K562 (cell line): ENCODE data around the gene HOXA10. TPM values are rescaled to one million over a fixed set of nuclear protein-coding genes. Genes with fewer than 3 reads are reported as not detected.

Experiments used
- ATAC-seq: fragments of 200-7000 bp; cut with Tn5 transposase; 3 replicates; pipeline ENCODE4 v1.9.1; 2020; ENCODE audit warnings: moderate library complexity
- BruUV-seq: library from RNA; stranded (reverse); fragments of 400-500 nt; replicated peaks from 2 replicates; lab custom pipeline; 2021; lab: Mats Ljungman, UMichigan
- CTCF ChIA-PET: fragments of 300-600 bp; formaldehyde crosslinking; extraction: SDS; loops from one replicate; lab custom pipeline; 2021; ENCODE audit warnings: low intra/inter-chr PET ratio; lab: Yijun Ruan, JAX
- POLR2A ChIA-PET: fragments of 300-600, 350-650 bp; sonication (Branson Sonifier 250); formaldehyde crosslinking; extraction: SDS; loops from one replicate; lab custom pipeline; 2021; ENCODE audit warnings: antibody characterized with exemption, inconsistent platforms; lab: Yijun Ruan, JAX
- DNase-seq, 4 experiments: peaks; one replicate each; pipeline versions ENCODE4 v3.0.0 to v3.0.0-alpha.2; 2011 to 2018; ENCODE audit warnings: low spot score in 3 of 4, mixed read lengths in 3 of 4; ENCODE audit errors: extremely low read depth in 1 of 4
- FAIRE-seq: peaks from 2 replicates; lab custom pipeline; 2011; peaks lifted over from hg19 to GRCh38; lab: Jason Lieb, UNC
- H2AFZ ChIP-seq: 2 replicates; pipeline ENCODE4 v1.6.0; 2011; ENCODE audit warnings: low read depth, low read length, control low read depth, inconsistent platforms
- H3K27ac ChIP-seq: fragments of 200-600 bp; 3 replicates; pipeline ENCODE4 v1.8.0; 2011; ENCODE audit warnings: low read depth, mild to moderate bottlenecking, control low read depth, inconsistent platforms, low read length, moderate library complexity, mixed read lengths; ENCODE audit errors: extremely low read depth
- H3K27me3 ChIP-seq, 2 experiments: fragments of 300-600 bp in 1 of 2; 2 replicates in 1 of 2; 3 replicates in 1 of 2; pipeline versions ENCODE4 v1.6.0 to v1.8.0; 2011; ENCODE audit warnings: inconsistent platforms in 2 of 2, low read length in 2 of 2, mild to moderate bottlenecking in 1 of 2, mixed read lengths in 1 of 2, moderate library complexity in 1 of 2; ENCODE audit not compliant: control insufficient read depth in 2 of 2, insufficient read depth in 2 of 2
- H3K36me3 ChIP-seq: fragments of 300-600 bp; 3 replicates; pipeline ENCODE4 v1.8.0; 2011; ENCODE audit warnings: mild to moderate bottlenecking, low read length, inconsistent platforms; ENCODE audit not compliant: control insufficient read depth, insufficient read depth
- H3K4me1 ChIP-seq, 2 experiments: fragments of 200-600 bp in 1 of 2; replicated peaks in 1 of 2; 2 replicates in 1 of 2; 3 replicates in 1 of 2; pipeline versions ENCODE4 v1.5.1 to v1.8.0; 2011; ENCODE audit warnings: inconsistent platforms in 2 of 2, low read length in 2 of 2, mild to moderate bottlenecking in 1 of 2, mixed read lengths in 1 of 2, moderate library complexity in 1 of 2; ENCODE audit not compliant: control insufficient read depth in 2 of 2, insufficient read depth in 2 of 2
- H3K4me2 ChIP-seq: 2 replicates; pipeline ENCODE4 v1.6.1; 2011; ENCODE audit warnings: low read length, control low read depth, inconsistent platforms, mixed read lengths; ENCODE audit not compliant: insufficient read depth
- H3K4me3 ChIP-seq: fragments of 200-600 bp; sonication (generic), shearing (Covaris generic); 2 replicates; pipeline ENCODE4 v1.5.1; 2016; ENCODE audit warnings: control low read depth, inconsistent platforms
- H3K79me2 ChIP-seq: fragments of 200-600 bp; 3 replicates; pipeline ENCODE4 v1.8.0; 2011; ENCODE audit warnings: low read length, inconsistent platforms; ENCODE audit not compliant: control insufficient read depth, insufficient read depth
- H3K9ac ChIP-seq, 2 experiments: 2 replicates each; pipeline versions ENCODE4 v1.6.0 to v1.6.1; 2011; ENCODE audit warnings: low read depth in 2 of 2, low read length in 2 of 2, control low read depth in 1 of 2, inconsistent platforms in 1 of 2, mild to moderate bottlenecking in 1 of 2, mixed read lengths in 1 of 2; ENCODE audit not compliant: insufficient read depth in 1 of 2
- H3K9me1 ChIP-seq: one replicate; pipeline ENCODE4 v1.6.0; 2011; ENCODE audit warnings: inconsistent platforms, mild to moderate bottlenecking, low read length, moderate library complexity; ENCODE audit not compliant: control insufficient read depth, insufficient read depth
- H3K9me3 ChIP-seq: replicated peaks from 2 replicates; pipeline ENCODE4 v1.5.1; 2011; ENCODE audit warnings: low read depth, low read length, inconsistent platforms; ENCODE audit not compliant: control insufficient read depth, insufficient read depth
- H4K20me1 ChIP-seq: replicated peaks from 2 replicates; pipeline ENCODE4 v1.6.1; 2011; ENCODE audit warnings: low read length, inconsistent platforms, mixed read lengths; ENCODE audit not compliant: control insufficient read depth, insufficient read depth
- ATF7 ChIP-seq: fragments of 450-650 bp; IDR thresholded peaks from 2 replicates; pipeline ENCODE4 v1.7.1; 2014; ENCODE audit warnings: mild to moderate bottlenecking, moderate library complexity
- ELK3 ChIP-seq: fragments of 450-650 bp; formaldehyde crosslinking; IDR thresholded peaks from 2 replicates; pipeline ENCODE4 v1.4.0; 2020; ENCODE audit warnings: mild to moderate bottlenecking
- MCM3 ChIP-seq: fragments of 450-650 bp; IDR thresholded peaks from 2 replicates; pipeline ENCODE4 v1.6.1; 2016
- NRF1 ChIP-seq, 2 experiments: fragments of 450-650 bp; IDR thresholded peaks in 1 of 2; conservative IDR thresholded peaks in 1 of 2; 2 replicates each; pipeline ENCODE4 v1.6.1; 2014; ENCODE audit warnings: mild to moderate bottlenecking in 2 of 2
- PML ChIP-seq: IDR thresholded peaks from 2 replicates; pipeline ENCODE4 v1.6.1; 2012; ENCODE audit warnings: low read length, inconsistent platforms
- SIX5 ChIP-seq, 2 experiments: IDR thresholded peaks; 2 replicates each; pipeline ENCODE4 v1.6.1; 2011; ENCODE audit warnings: low read length in 2 of 2, borderline replicate concordance in 1 of 2, low read depth in 1 of 2, mild to moderate bottlenecking in 1 of 2, moderate library complexity in 1 of 2; ENCODE audit not compliant: insufficient read depth in 1 of 2
- ZNF644 ChIP-seq: fragments of 200-800 bp; sonication (Bioruptor generic); IDR thresholded peaks from 2 replicates; pipeline ENCODE4 v1.6.1; 2016; ENCODE audit warnings: low read depth, missing genetic modification characterization, missing compliant biosample characterization
- WGBS: fragments of 100-300 bp; shearing (Covaris generic); methylation state at CpG from one replicate; pipeline ENCODE4 v1.1.6; 2016; ENCODE audit warnings: low coverage, mixed read lengths; ENCODE audit not compliant: insufficient coverage; ENCODE audit errors: missing lambda C conversion rate; 5-methylcytosine and 5-hydroxymethylcytosine counted together
- in situ Hi-C: fragments of 300-500 bp; cut with MboI; formaldehyde crosslinking; loops from 4 replicates; pipeline ENCODE4 v1.15.0; 2018; ENCODE audit warnings: inconsistent platforms, mixed read lengths
- intact Hi-C: fragments of 100-400 bp; cut with micrococcal nuclease; formaldehyde crosslinking; loops from 2 replicates; pipeline ENCODE4 v1.14.2; 2022
- polyA plus RNA-seq, 8 experiments: library from polyadenylated mRNA; depleted of rRNA in 4 of 8; stranded (reverse) in 5 of 8; unstranded in 3 of 8; fragments of >200 nt; fragmentation: Nextera tagmentation in 2 of 8; fragmentation: Illumina TruSeq in 1 of 8; extraction: Ambion mirVana in 2 of 8; extraction: Trizol in 1 of 8; gene quantifications; 2 replicates each; pipeline versions ENCODE4 v1.2.1 to v1.2.3, GENCODE V29; 2011 to 2014; ENCODE audit warnings: inconsistent platforms in 1 of 8, missing spikeins in 1 of 8
- total RNA-seq, 7 experiments: library from RNA; depleted of rRNA in 6 of 7; stranded (reverse); fragments of >200 nt in 6 of 7; fragmentation: Illumina TruSeq in 2 of 7; extraction: Trizol in 2 of 7; gene quantifications; 2 replicates each; pipeline versions ENCODE4 v1.2.1 to v1.2.3, GENCODE V29; 2011 to 2021; ENCODE audit warnings: low replicate concordance in 1 of 7

Gene HOXA10
- total and polyA plus RNA-seq, 9 of the 15 experiments (the other 6 are each of a cell fraction or from before 2014, with no cell fraction given): not detected

DNA sequence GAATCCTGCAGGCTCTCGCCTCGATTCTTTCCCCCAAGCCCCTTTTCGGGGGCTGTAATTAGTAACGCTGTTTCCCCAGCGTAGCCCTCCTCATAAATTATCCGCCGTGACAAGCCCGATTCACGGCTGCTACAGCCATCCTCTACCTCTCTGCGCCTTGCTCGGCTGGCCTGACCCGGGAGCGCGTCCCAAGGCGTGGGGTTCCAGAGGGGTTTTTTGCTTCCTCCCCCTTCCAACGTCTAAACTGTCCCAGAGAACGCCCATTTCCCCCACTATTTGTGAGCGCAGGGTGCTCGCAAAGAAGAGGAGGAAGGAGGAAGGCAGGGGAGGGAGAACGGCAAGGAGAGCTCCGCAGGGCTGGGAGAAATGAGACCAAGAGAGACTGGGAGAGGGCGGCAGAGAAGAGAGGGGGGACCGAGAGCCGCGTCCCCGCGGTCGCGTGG lies 31.5 kb downstream of the HOXA10 start:
- H3K79me2 ChIP-seq: no peaks in the 10 kb centered on the region
- no peaks in the 10 kb centered on the region for H3K9me1 ChIP-seq
- TF ChIP-seq ZNF644 (tag) (no peak), MCM3 (no peak), PML (no peak), SIX5 (IDR thresholded peaks at IDR 0.05; ENCODE audit: borderline replicate concordance in 1 of 2, insufficient read depth in 1 of 2, low read depth in 1 of 2, low read length in 2 of 2) (no peak), ELK3 (CRISPR knock-in tag) (no peak), NRF1 (conservative IDR thresholded peaks at IDR 0.05 in 1 of 2, IDR thresholded peaks at IDR 0.05 in 1 of 2) (no peak), ATF7 (no peak)
- BruUV-seq: no TSS peak
- in situ Hi-C loops: loop anchor here (10.0 kb wide), 1 partner anchor 288 kb away; no protein-coding TSS in a partner anchor
- ATAC-seq (no peak), FAIRE-seq (no peak), DNase-seq (no peak)
- no peak overlapping the region for H3K9ac ChIP-seq
- H3K27me3 ChIP-seq: peaks cover 27 to 83% of the 10 kb centered on the region in 2 experiments
- ChIA-PET POLR2A (no interaction called here), CTCF (no interaction called here)
- H3K27ac ChIP-seq: no peak overlapping the region
- no peaks in the 10 kb centered on the region for H4K20me1 ChIP-seq
- 21% methylated on average over 22 of the region's 29 CpGs for WGBS
- H3K4me3 ChIP-seq: no peak overlapping the region
- H2AFZ ChIP-seq: no peak overlapping the region
- no peaks in the 10 kb centered on the region for H3K36me3 ChIP-seq
- intact Hi-C loops: no loop called here
- H3K4me1 ChIP-seq: peaks cover 0 to 20% of the 10 kb centered on the region in 2 experiments; a peak in 2 of 5 replicates
- no peak overlapping the region for H3K4me2 ChIP-seq
- H3K9me3 ChIP-seq: no peaks in the 10 kb centered on the region
